Type B pancreatic cell (in vitro differentiated cells): ENCODE measurements around the gene IL1RL1. TPM values are rescaled to one million over a fixed set of nuclear protein-coding genes. Genes with fewer than 3 reads are reported as not detected.

ENCODE experiments used
- DNase-seq: peaks from one replicate; pipeline ENCODE4 v3.0.0; 2021; ENCODE audit warnings: mixed read lengths; ENCODE audit not compliant: unreplicated experiment; ENCODE audit errors: extremely low spot score
- H3K27ac Mint-ChIP-seq: 2 replicates; pipeline ENCODE4 v1.8.0; 2021; ENCODE audit warnings: mild to moderate bottlenecking, mixed read lengths
- H3K27me3 Mint-ChIP-seq: 2 replicates; pipeline ENCODE4 v1.8.0; 2021; ENCODE audit warnings: mixed read lengths
- H3K36me3 Mint-ChIP-seq: 2 replicates; pipeline ENCODE4 v1.8.0; 2021; ENCODE audit warnings: mixed read lengths
- H3K4me1 Mint-ChIP-seq: one replicate; pipeline ENCODE4 v1.8.0; 2021; ENCODE audit warnings: mixed read lengths; ENCODE audit not compliant: unreplicated experiment
- H3K4me3 Mint-ChIP-seq: 2 replicates; pipeline ENCODE4 v1.8.0; 2021; ENCODE audit warnings: mild to moderate bottlenecking, mixed read lengths
- H3K9me3 Mint-ChIP-seq: 2 replicates; pipeline ENCODE4 v1.8.0; 2021; ENCODE audit warnings: mixed read lengths
- total RNA-seq: library from RNA; stranded (reverse); gene quantifications from 2 replicates; pipeline ENCODE4 v1.2.1, GENCODE V29; 2021; ENCODE audit warnings: low replicate concordance
- TF ChIP-seq, protein P1 (sequence below): fragments of 200-600 bp; sonication (generic); conservative IDR thresholded peaks from 2 replicates; pipeline ENCODE4 v1.5.0; 2021; ENCODE audit warnings: antibody characterized with exemption, mild to moderate bottlenecking

Gene IL1RL1
- total RNA-seq, 1 donor from 2014 or later = not detected

DNA sequence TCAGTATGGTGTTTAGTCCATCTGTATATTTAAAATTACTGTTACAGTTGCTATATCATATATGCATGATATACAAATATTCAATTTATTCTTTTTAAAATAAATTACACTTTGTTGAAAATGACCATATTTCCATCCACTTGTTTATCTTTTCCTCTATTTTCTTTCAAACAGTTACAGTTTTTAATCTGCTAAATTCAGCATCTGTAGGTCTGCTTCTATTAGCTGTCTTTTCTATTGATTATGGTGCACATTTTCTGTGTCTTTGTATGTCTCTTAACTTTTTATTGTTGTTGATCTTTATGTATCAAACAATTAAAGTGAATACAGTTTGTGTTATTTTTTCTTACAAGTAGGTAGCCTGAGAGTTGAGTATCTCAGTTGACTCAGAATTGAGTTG is 72.4 kb downstream of the IL1RL1 start:
- Mint-ChIP-seq H3K9me3 (peaks cover 12% of the 10 kb centered on the region), H3K27ac (no peak overlapping the region), H3K4me1 (no peaks in the 10 kb centered on the region), H3K4me3 (no peak overlapping the region), H3K36me3 (no peaks in the 10 kb centered on the region), H3K27me3 (peaks cover 4% of the 10 kb centered on the region)
- TF ChIP-seq, protein P1, sequence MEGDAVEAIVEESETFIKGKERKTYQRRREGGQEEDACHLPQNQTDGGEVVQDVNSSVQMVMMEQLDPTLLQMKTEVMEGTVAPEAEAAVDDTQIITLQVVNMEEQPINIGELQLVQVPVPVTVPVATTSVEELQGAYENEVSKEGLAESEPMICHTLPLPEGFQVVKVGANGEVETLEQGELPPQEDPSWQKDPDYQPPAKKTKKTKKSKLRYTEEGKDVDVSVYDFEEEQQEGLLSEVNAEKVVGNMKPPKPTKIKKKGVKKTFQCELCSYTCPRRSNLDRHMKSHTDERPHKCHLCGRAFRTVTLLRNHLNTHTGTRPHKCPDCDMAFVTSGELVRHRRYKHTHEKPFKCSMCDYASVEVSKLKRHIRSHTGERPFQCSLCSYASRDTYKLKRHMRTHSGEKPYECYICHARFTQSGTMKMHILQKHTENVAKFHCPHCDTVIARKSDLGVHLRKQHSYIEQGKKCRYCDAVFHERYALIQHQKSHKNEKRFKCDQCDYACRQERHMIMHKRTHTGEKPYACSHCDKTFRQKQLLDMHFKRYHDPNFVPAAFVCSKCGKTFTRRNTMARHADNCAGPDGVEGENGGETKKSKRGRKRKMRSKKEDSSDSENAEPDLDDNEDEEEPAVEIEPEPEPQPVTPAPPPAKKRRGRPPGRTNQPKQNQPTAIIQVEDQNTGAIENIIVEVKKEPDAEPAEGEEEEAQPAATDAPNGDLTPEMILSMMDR = no peak
- no peak for DNase-seq

GRCh38 chr2:102385522-102385921 is 74.2 kb downstream of the IL1RL1 start:
- H3K36me3 Mint-ChIP-seq = no peaks in the 10 kb centered on the region
- TF ChIP-seq, protein P1 = no peak
- peaks cover 12% of the 10 kb centered on the region for H3K9me3 Mint-ChIP-seq
- H3K27me3 Mint-ChIP-seq = peaks cover 1% of the 10 kb centered on the region
- no peak overlapping the region for H3K4me3 Mint-ChIP-seq
- no peak overlapping the region for H3K27ac Mint-ChIP-seq
- no peaks in the 10 kb centered on the region for H3K4me1 Mint-ChIP-seq
- no peak for DNase-seq

- H3K27me3 Mint-ChIP-seq = no peaks in the 10 kb centered on the region
These were observed 74.6 kb downstream of the IL1RL1 start for GRCh38 chr2:102386004-102386403.

DNA sequence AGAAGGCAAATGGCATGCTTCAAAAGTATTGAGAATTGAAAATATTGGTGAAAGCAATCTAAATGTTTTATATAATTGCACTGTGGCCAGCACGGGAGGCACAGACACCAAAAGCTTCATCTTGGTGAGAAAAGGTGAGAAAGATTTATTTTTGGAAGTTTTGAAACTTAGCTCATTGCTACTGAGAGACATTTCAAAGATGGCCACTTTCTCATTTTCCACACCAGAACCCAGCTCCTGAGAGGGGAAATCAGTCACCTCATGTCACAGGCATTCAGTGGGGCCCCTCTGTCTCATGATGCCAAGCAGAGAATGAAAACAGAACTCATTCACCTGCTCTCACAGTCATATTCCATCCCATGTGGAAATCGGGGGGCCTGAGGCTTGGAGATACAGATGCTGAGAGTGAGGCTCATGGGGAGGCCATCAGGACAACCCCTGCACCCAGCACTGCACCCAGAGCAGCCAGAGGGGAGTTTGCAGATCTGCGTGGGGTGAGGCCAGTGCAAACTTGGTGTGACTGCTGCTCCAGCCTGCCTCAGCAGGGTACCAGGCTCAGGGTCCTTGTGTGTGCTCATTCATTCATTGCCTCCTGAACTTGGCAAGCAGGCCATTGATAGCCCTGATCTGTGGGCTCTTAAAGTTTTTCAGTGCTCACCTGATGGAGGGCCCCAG is 75.6 kb downstream of the IL1RL1 start:
- H3K9me3 Mint-ChIP-seq = peaks cover 12% of the 10 kb centered on the region
- no peaks in the 10 kb centered on the region for H3K36me3 Mint-ChIP-seq
- H3K27ac Mint-ChIP-seq = no peak overlapping the region
- H3K4me1 Mint-ChIP-seq = no peaks in the 10 kb centered on the region
- TF ChIP-seq, protein P1 = no peak
- DNase-seq = no peak
- H3K4me3 Mint-ChIP-seq = no peak overlapping the region
- no peaks in the 10 kb centered on the region for H3K27me3 Mint-ChIP-seq

More at GRCh38 chr2:102386004-102386403, 74.6 kb downstream of the IL1RL1 start:
- no peak for DNase-seq
- TF ChIP-seq, protein P1 = no peak
- Mint-ChIP-seq H3K36me3 (no peaks in the 10 kb centered on the region), H3K27ac (no peak overlapping the region), H3K4me3 (no peak overlapping the region), H3K4me1 (no peaks in the 10 kb centered on the region), H3K9me3 (peaks cover 12% of the 10 kb centered on the region)

- no peaks in the 10 kb centered on the region for H3K4me1 Mint-ChIP-seq
- TF ChIP-seq, protein P1 = no peak
- peaks cover 12% of the 10 kb centered on the region for H3K9me3 Mint-ChIP-seq
- peaks cover under 1% of the 10 kb centered on the region for H3K27me3 Mint-ChIP-seq
- H3K27ac Mint-ChIP-seq = no peak overlapping the region
- H3K4me3 Mint-ChIP-seq = no peak overlapping the region
- no peaks in the 10 kb centered on the region for H3K36me3 Mint-ChIP-seq
- DNase-seq = no peak
These were observed 76.6 kb downstream of the IL1RL1 start for GRCh38 chr2:102387763-102388546.
